Effector memory CD4-positive, alpha-beta T cell (primary cell): ENCODE results near the gene AATK.

Experiments used
- DNase-seq, 3 donors: peaks; one replicate each; pipeline ENCODE4 v3.0.0-alpha.2; 2020
- H3K27ac ChIP-seq: 2 replicates; pipeline ENCODE4 v1.7.0; 2013; ENCODE audit warnings: mild to moderate bottlenecking, low read length, moderate library complexity; ENCODE audit not compliant: insufficient read depth, poor library complexity, severe bottlenecking
- H3K27me3 ChIP-seq: replicated peaks from 2 replicates; pipeline ENCODE4 v1.7.0; 2013; ENCODE audit warnings: mild to moderate bottlenecking, low read length; ENCODE audit not compliant: insufficient read depth, control insufficient read depth, poor library complexity, severe bottlenecking
- H3K36me3 ChIP-seq: 2 replicates; pipeline ENCODE4 v1.7.0; 2013; ENCODE audit warnings: mild to moderate bottlenecking, low read length, moderate library complexity; ENCODE audit not compliant: control insufficient read depth, insufficient read depth
- H3K4me1 ChIP-seq: 2 replicates; pipeline ENCODE4 v1.7.0; 2013; ENCODE audit warnings: low read length, mild to moderate bottlenecking; ENCODE audit not compliant: control insufficient read depth, insufficient read depth, poor library complexity, severe bottlenecking
- H3K4me3 ChIP-seq: 2 replicates; pipeline ENCODE4 v1.7.0; 2013; ENCODE audit warnings: low read length, low read depth, mild to moderate bottlenecking; ENCODE audit not compliant: insufficient read depth, poor library complexity, severe bottlenecking
- H3K9me3 ChIP-seq: 2 replicates; pipeline ENCODE4 v1.7.0; 2013; ENCODE audit warnings: mild to moderate bottlenecking, low read length, moderate library complexity; ENCODE audit not compliant: control insufficient read depth

The AATK gene

GRCh38 chr17:81074875-81075274 is 91.1 kb downstream of the AATK start:
- Histone ChIP-seq H3K9me3 (no peaks in the 10 kb centered on the region), H3K4me1 (no peaks in the 10 kb centered on the region), H3K27me3 (no peaks in the 10 kb centered on the region), H3K27ac (no peak overlapping the region), H3K4me3 (no peak overlapping the region), H3K36me3 (no peaks in the 10 kb centered on the region)
- no peak for DNase-seq

- no peak for DNase-seq
- Histone ChIP-seq H3K27me3 (no peaks in the 10 kb centered on the region), H3K9me3 (no peaks in the 10 kb centered on the region), H3K27ac (no peak overlapping the region), H3K4me1 (no peaks in the 10 kb centered on the region), H3K36me3 (no peaks in the 10 kb centered on the region), H3K4me3 (no peak overlapping the region)
These were observed 91.8 kb downstream of the AATK start for GRCh38 chr17:81073967-81074839.

GRCh38 chr17:81071761-81072741 is 94.0 kb downstream of the AATK start:
- Histone ChIP-seq H3K4me3 (no peak overlapping the region), H3K36me3 (no peaks in the 10 kb centered on the region), H3K9me3 (no peaks in the 10 kb centered on the region), H3K27me3 (no peaks in the 10 kb centered on the region), H3K27ac (no peak overlapping the region), H3K4me1 (no peaks in the 10 kb centered on the region)
- no peak for DNase-seq

GRCh38 chr17:81070541-81071246 is 95.3 kb downstream of the AATK start:
- Histone ChIP-seq H3K36me3 (no peaks in the 10 kb centered on the region), H3K4me3 (no peak overlapping the region), H3K4me1 (no peaks in the 10 kb centered on the region), H3K27me3 (no peaks in the 10 kb centered on the region), H3K9me3 (no peaks in the 10 kb centered on the region), H3K27ac (no peak overlapping the region)
- no peak for DNase-seq

GRCh38 chr17:81069135-81069645 is 96.8 kb downstream of the AATK start:
- Histone ChIP-seq H3K27ac (no peak overlapping the region), H3K27me3 (no peaks in the 10 kb centered on the region), H3K9me3 (no peaks in the 10 kb centered on the region), H3K36me3 (no peaks in the 10 kb centered on the region), H3K4me3 (no peak overlapping the region), H3K4me1 (no peaks in the 10 kb centered on the region)
- no peak for DNase-seq

- DNase-seq = no peak
- Histone ChIP-seq H3K4me1 (no peaks in the 10 kb centered on the region), H3K4me3 (no peak overlapping the region), H3K9me3 (no peaks in the 10 kb centered on the region), H3K27me3 (no peaks in the 10 kb centered on the region), H3K36me3 (no peaks in the 10 kb centered on the region), H3K27ac (no peak overlapping the region)
These were observed 97.4 kb downstream of the AATK start for GRCh38 chr17:81068411-81069134.

GRCh38 chr17:81067391-81067811 is 98.6 kb downstream of the AATK start:
- DNase-seq = no peak
- Histone ChIP-seq H3K36me3 (no peaks in the 10 kb centered on the region), H3K27me3 (no peaks in the 10 kb centered on the region), H3K9me3 (no peaks in the 10 kb centered on the region), H3K4me3 (no peak overlapping the region), H3K4me1 (no peaks in the 10 kb centered on the region), H3K27ac (no peak overlapping the region)
